Stimulated activated memory B cell treated with anti-CD40 and anti-IgM and Interleukin-4, amounts not matched to agents 10 μg/mL and 1 μg/mL and 100 μg/mL, for 72 hours (primary cell): ENCODE measurements around the gene SDF4.
A peak's percentile ranks its signal among the peaks of the same experiment; 100 is the strongest.
"Not testable (repeated sequence)": the region's sequence is repeated elsewhere in the genome, so short reads cannot be mapped to it uniquely, and the experiment has no call there.

Source experiments
- ATAC-seq: fragments of 150-1000 bp; cut with Tn5 transposase; 2 replicates; pipeline ENCODE4 v1.10.0; 2021
- H3K27ac Mint-ChIP-seq: one replicate; pipeline ENCODE4 v1.8.0; 2022; ENCODE audit warnings: mild to moderate bottlenecking, mixed read lengths
- H3K27me3 Mint-ChIP-seq: one replicate; pipeline ENCODE4 v1.8.0; 2022; ENCODE audit warnings: mixed read lengths
- H3K36me3 Mint-ChIP-seq: one replicate; pipeline ENCODE4 v1.8.0; 2022; ENCODE audit warnings: mixed read lengths
- H3K4me1 Mint-ChIP-seq: one replicate; pipeline ENCODE4 v1.8.0; 2022; ENCODE audit warnings: mixed read lengths
- H3K4me3 Mint-ChIP-seq: one replicate; pipeline ENCODE4 v1.8.0; 2022; ENCODE audit warnings: mild to moderate bottlenecking, moderate library complexity, mixed read lengths
- H3K9me3 Mint-ChIP-seq: one replicate; pipeline ENCODE4 v1.8.0; 2022; ENCODE audit warnings: mixed read lengths

Gene SDF4

DNA sequence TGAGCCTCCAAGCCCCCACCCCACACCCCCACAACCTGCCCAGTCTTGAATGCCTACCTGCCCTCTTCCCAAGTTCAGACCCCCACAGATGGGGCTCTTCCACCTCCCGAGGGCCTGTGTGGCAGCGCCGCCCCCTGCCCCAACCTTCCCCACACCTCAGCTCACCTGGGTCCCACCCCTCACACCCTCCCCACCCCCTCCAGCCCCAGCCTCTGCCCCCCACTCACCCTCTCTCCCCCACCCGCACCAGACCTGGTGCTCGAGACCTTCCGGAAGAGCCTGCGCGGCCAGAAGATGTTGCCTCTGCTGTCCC lies 34.7 kb downstream of the SDF4 start:
- Mint-ChIP-seq H3K4me1 (peaks cover 16% of the 10 kb centered on the region), H3K27ac (no peak overlapping the region), H3K4me3 (no peak overlapping the region), H3K9me3 (peaks cover 8% of the 10 kb centered on the region), H3K36me3 (peaks cover 6% of the 10 kb centered on the region), H3K27me3 (peaks cover 11% of the 10 kb centered on the region)
- no peak for ATAC-seq

DNA sequence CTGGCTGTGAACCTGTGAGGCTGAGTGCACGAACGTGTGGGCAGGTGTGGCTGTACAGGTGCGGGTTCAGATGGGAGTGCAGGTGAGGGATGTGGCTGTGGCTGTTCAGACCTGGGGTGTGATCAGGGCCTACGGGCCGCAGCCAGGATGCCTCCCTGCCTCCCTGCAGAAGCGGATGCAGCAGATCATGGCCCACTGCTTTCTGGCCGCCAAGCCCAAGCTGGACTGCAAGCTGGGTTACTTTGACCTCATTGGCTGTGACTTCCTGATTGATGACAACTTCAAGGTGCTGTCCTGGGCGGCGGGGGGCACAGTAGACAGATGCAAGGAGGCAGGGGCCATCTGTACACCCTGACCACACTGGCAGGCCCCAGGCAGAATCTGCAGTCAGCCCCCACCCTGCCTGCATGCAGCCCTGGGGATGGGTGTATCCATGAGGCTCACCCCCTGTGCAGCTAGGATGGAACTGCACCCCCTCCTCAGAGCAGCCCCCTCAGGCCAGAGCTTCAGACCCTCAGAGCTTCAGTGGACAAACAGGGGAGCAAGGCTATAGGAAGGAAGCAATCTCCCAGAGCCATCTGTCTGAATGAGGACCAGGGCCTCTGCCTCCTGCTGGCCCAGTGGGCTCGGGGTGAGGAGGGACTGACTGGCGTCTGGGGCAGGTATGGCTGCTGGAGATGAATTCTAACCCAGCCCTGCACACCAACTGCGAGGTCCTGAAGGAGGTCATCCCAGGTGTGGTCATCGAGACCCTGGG lies 35.2 kb downstream of the SDF4 start:
- peaks cover 16% of the 10 kb centered on the region for H3K4me1 Mint-ChIP-seq

DNA sequence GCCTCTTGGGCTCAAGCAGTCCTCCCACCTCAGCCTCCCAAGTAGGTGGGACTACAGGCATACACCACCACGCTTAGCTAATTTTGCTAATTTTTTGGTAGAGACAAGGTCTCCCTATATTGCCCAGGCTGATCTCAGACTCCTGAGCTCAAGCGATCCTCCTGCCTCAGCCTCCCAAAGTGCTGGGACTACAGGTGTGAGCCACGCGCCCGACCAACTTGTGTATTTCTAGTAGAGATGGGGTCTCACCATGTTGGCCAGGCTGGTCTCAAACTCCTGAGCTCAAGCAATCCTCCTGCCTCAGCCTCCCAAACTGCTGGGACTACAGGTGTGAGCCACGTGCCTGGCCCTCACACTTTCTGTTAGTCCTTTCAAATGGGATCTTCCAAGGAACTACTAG lies 36.1 kb downstream of the SDF4 start:
- Mint-ChIP-seq H3K9me3 (peaks cover 12% of the 10 kb centered on the region), H3K4me1 (peaks cover 15% of the 10 kb centered on the region), H3K27me3 (peaks cover 14% of the 10 kb centered on the region), H3K36me3 (peaks cover 10% of the 10 kb centered on the region)
- ATAC-seq, H3K4me3 Mint-ChIP-seq, H3K27ac Mint-ChIP-seq: not testable (repeated sequence)

More for the DNA sequence above, 35.2 kb downstream of the SDF4 start:
- H3K27ac Mint-ChIP-seq = no peak overlapping the region
- peaks cover 10% of the 10 kb centered on the region for H3K36me3 Mint-ChIP-seq
- peaks cover 16% of the 10 kb centered on the region for H3K27me3 Mint-ChIP-seq
- no peak overlapping the region for H3K4me3 Mint-ChIP-seq
- H3K9me3 Mint-ChIP-seq = peaks cover 12% of the 10 kb centered on the region
- no peak for ATAC-seq

DNA sequence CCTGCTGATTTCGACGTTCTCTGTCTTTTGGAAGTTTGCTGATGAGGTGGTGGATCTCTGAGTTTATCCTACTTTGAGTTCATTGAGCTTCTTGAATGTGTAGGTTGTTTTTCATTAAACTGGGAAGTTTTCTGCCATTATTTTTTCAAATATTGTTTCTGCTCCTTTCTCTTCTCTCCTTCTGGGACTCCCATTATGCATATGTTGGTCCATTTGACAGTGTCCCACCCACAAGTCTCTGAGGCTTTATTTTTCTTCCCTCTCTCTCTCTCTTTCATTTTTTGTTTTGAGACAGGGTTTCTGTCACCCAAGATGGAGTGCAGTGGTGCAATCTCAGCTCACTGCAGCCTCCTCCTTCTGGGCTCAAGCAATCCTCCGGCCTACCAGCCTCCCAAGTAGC lies 37.1 kb downstream of the SDF4 start:
- peaks cover 5% of the 10 kb centered on the region for H3K4me1 Mint-ChIP-seq
- peaks cover 16% of the 10 kb centered on the region for H3K27me3 Mint-ChIP-seq
- ATAC-seq = no peak
- H3K9me3 Mint-ChIP-seq = peaks cover 12% of the 10 kb centered on the region
- peaks cover 10% of the 10 kb centered on the region for H3K36me3 Mint-ChIP-seq
- H3K27ac Mint-ChIP-seq = no peak overlapping the region
- no peak overlapping the region for H3K4me3 Mint-ChIP-seq

DNA sequence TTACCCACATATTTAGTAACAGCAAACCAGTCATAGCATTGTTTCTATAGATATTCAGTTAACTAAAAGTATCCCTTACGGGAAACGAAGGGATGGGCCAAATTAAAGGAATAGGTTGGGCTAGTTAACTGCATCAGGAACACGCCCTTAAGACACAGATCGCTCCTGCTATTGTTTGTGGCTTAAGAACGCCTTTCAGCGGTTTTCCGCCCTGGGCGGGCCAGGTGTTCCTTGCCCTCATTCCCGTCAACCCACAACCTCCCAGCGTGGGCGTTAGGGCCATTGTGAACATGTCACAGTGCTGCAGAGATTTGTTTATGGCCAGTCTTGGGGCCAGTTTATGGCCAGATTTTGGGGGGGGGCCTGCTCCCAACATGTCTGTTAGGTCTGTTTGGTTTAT lies 40.1 kb downstream of the SDF4 start:
- no peak overlapping the region for H3K4me3 Mint-ChIP-seq
- peaks cover 5% of the 10 kb centered on the region for H3K4me1 Mint-ChIP-seq
- no peak overlapping the region for H3K27ac Mint-ChIP-seq
- H3K27me3 Mint-ChIP-seq = peaks cover 25% of the 10 kb centered on the region
- ATAC-seq = no peak
- peaks cover 12% of the 10 kb centered on the region for H3K9me3 Mint-ChIP-seq
- peaks cover 10% of the 10 kb centered on the region for H3K36me3 Mint-ChIP-seq

DNA sequence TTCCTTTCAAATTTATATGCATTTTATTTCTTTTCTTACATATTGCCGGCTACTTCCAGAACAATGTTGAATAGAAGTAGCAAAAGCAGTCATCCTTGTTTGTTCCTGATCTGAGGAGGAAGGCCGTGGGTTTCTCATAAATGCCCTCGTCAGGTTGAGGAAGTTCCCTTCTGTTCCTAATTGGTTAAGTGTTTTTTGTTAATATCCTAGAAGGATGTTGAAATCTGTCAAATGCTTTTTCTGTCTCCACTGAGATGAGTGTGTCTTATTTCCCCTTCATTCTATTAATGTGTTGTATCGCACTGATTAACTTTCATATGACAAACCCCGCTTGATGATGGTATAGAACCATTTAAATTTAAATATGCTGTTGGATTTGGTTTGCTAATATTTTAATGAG lies 42.7 kb downstream of the SDF4 start:
- H3K4me1 Mint-ChIP-seq = peaks cover 6% of the 10 kb centered on the region
- peaks cover 27% of the 10 kb centered on the region for H3K27me3 Mint-ChIP-seq
- H3K36me3 Mint-ChIP-seq = peaks cover 6% of the 10 kb centered on the region
- ATAC-seq = no peak
- peaks cover 5% of the 10 kb centered on the region for H3K9me3 Mint-ChIP-seq
- no peak overlapping the region for H3K4me3 Mint-ChIP-seq
- H3K27ac Mint-ChIP-seq = no peak overlapping the region

DNA sequence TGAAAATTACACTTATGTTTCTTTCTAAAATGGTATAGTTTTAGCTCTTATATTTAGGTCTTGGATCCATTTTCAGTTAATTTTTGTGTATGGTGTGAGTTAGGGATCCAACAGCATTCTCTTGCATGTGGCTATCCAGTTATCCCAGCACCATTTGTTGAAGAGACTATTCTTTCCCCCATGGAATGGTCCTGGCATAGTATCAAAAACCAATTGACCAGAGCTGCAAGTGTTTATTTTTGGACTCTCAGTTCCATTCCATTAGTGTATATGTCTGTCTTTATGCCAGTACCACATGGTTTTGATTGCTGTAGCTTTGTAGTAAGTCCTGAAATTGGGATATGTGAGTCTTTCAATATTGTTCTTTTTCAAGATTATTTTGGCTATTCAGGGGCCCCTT lies 43.9 kb downstream of the SDF4 start:
- peaks cover 15% of the 10 kb centered on the region for H3K4me1 Mint-ChIP-seq
- peaks cover 5% of the 10 kb centered on the region for H3K9me3 Mint-ChIP-seq
- peaks cover 38% of the 10 kb centered on the region for H3K27me3 Mint-ChIP-seq
- no peak overlapping the region for H3K4me3 Mint-ChIP-seq
- H3K27ac Mint-ChIP-seq = no peak overlapping the region
- ATAC-seq = no peak
- peaks cover 6% of the 10 kb centered on the region for H3K36me3 Mint-ChIP-seq

DNA sequence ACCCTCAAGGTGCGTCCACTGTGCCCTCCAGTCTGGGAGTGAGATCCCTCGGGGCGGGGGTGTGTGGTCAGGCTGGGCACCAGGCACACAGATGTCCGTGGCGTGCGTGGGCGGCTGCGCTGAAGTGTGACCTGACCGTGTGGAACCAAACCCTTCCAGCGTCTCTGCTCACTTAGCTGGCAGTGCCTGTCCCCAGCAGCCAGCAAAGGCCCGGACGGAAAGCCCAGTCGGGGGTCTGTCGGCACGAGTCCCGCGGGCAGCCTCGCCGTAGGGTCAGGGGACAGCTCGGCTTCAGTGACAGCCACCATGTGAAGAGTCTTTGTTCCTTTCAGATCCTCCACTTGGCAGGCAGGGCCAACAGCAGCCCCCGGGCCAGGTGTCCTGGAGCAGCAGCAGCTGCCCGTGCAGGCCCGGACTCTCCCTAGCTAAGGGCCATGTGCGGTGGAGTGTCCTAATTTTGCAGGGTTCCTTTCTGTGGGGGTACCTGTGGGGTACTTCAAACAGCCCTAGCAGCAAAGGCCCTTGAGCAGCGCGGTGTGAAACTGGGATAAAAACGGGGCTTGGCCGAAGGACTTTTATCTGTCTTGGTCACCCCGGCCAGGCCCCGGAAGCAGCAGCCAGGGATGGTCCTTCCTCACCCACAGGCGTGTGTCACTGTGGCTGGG lies 46.6 kb downstream of the SDF4 start:
- peaks cover 48% of the 10 kb centered on the region for H3K27me3 Mint-ChIP-seq
- no peak overlapping the region for H3K4me3 Mint-ChIP-seq
- no peak overlapping the region for H3K27ac Mint-ChIP-seq
- H3K4me1 Mint-ChIP-seq = peaks cover 25% of the 10 kb centered on the region
- H3K36me3 Mint-ChIP-seq = no peaks in the 10 kb centered on the region
- no peak for ATAC-seq
- no peaks in the 10 kb centered on the region for H3K9me3 Mint-ChIP-seq

DNA sequence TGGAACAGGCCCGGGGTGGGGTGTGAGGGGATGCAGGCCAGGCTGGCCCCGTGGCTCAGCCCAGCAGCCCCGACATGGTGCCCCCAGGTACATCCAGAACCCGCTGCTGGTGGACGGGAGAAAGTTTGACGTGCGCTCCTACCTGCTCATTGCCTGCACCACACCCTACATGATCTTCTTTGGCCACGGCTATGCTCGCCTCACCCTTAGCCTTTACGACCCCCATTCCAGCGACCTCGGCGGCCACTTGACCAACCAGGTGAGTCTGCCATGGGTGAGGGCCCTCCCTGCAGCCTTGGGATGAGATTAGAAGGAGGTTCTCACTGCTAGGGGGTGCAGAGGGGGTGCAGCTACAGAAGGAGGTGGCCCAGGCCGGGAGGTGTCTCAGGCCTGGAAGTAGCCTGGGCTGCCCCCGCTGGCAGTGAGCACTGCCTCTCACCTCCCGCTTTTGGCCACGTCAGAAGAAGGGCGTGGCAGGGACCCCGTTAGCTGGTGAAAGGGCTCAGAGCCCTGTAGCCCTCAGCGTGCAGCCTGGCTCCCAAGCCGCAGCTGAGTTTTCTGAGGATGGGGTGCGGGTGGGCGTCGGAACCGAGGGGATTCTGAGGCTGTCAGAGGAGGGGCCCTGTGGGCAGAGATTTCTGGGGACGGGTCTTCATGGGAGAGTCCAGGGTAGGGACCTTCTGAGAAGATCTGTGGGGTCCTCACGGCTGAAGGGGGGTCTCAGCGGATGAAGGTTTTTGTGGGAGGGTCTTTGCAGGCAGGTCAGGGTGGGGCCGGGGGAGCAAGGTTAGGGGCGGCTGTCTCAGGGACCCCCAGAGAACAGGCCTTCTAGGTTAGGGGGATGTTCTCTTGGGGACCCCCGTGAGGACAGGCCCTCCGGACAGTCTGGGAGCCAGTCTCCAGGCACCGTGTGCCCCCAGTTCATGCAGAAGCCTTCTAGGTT lies 47.7 kb downstream of the SDF4 start:
- no peak overlapping the region for H3K4me3 Mint-ChIP-seq
- H3K36me3 Mint-ChIP-seq = no peaks in the 10 kb centered on the region
- peak overlapping the region; percentile 39 for H3K27ac Mint-ChIP-seq
- no peaks in the 10 kb centered on the region for H3K9me3 Mint-ChIP-seq
- peaks cover 22% of the 10 kb centered on the region for H3K4me1 Mint-ChIP-seq
- peaks cover 39% of the 10 kb centered on the region for H3K27me3 Mint-ChIP-seq
- no peak for ATAC-seq

DNA sequence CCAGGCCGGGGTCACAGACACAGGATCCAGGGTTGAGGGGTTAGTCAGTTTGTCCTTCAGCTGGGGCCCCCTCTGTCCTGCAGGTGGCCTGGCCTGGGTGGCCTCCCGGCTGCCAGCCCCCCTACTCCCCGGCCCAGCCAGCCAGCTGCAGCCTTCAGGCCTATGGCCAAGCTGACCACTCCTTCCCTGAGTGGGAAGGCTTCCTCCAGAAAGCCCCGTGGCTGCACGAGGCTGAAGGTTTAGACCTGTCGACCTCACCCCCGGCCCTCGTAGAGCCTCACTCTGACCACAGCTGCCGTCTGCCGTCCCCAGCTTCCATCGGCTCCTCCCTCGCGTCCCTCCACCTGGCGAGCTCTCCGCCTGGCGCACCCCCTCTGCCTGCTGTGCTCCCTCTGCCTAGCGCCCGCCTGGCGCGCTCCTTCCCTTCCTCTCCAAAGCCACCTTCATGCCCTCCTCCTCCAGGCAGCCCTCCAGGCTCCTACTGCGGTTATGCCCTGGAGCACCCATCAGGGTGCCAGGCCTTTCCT lies 48.5 kb downstream of the SDF4 start:
- ATAC-seq = no peak
- no peaks in the 10 kb centered on the region for H3K36me3 Mint-ChIP-seq
- H3K4me3 Mint-ChIP-seq = no peak overlapping the region
- peaks cover 20% of the 10 kb centered on the region for H3K4me1 Mint-ChIP-seq
- peaks cover 36% of the 10 kb centered on the region for H3K27me3 Mint-ChIP-seq
- no peaks in the 10 kb centered on the region for H3K9me3 Mint-ChIP-seq
- peak overlapping the region; percentile 39 for H3K27ac Mint-ChIP-seq

DNA sequence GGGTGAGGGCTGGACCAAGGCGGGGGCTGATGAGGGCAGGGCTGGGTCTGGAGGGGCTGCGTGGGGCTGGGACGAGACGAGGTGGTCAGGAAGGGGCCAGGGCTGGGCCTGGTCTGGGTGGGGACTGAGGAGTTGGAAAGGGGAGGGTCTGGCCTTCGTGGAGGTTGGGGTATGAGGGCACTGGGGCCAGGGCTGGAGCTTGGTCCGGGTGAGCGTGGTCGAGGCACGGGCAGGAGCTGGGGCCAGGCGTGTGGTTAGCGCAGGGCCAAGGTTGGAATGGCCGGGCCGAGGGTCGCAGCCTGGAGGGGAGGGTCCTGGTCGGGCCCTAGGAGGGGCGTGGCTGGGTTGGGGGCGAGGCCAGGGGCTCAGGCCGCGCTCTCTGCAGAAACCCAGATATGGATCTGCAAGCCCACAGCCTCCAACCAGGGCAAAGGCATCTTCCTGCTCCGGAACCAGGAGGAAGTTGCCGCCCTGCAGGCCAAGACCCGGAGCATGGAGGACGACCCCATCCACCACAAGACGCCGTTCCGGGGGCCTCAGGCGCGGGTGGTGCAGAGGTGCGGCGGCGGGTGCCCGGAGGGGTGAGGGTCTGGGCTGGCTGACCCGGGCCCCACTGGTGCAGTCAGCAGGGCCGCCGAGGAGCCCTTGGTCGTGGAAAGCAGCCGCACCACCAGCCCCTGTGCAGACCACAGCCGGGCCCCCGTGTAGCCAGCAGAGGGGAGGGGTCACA lies 49.1 kb downstream of the SDF4 start:
- H3K27ac Mint-ChIP-seq = no peak overlapping the region
- H3K9me3 Mint-ChIP-seq = no peaks in the 10 kb centered on the region
- no peak overlapping the region for H3K4me3 Mint-ChIP-seq
- H3K27me3 Mint-ChIP-seq = peaks cover 42% of the 10 kb centered on the region
- no peaks in the 10 kb centered on the region for H3K36me3 Mint-ChIP-seq
- ATAC-seq = no peak
- peaks cover 20% of the 10 kb centered on the region for H3K4me1 Mint-ChIP-seq

DNA sequence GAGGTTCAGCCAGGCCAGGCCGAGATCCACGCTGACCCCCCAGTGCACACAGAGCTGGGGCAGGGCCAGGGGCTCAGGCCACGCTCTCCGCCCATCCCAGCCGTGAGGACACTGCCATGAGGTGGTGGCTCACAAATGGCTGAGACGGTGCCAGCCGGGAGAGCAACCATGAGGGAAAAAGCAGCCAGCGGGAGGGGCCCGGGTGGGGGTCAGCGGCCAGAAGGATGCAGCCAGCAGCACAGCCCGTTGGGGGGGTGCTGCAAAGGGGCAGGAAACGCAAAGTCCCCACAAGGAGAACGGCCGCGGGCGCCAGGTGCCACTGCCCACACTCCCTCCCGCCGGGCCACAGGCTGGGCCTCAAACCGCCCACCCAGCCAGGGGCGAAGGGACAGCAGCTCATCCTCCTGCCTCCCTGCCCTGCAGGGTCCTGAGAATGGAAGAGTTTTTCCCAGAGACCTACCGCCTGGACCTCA lies 49.8 kb downstream of the SDF4 start:
- peaks cover 48% of the 10 kb centered on the region for H3K27me3 Mint-ChIP-seq
- H3K36me3 Mint-ChIP-seq = no peaks in the 10 kb centered on the region
- H3K9me3 Mint-ChIP-seq = no peaks in the 10 kb centered on the region
- no peak for ATAC-seq
- H3K4me1 Mint-ChIP-seq = peaks cover 23% of the 10 kb centered on the region
- H3K27ac Mint-ChIP-seq = no peak overlapping the region
- H3K4me3 Mint-ChIP-seq = no peak overlapping the region

DNA sequence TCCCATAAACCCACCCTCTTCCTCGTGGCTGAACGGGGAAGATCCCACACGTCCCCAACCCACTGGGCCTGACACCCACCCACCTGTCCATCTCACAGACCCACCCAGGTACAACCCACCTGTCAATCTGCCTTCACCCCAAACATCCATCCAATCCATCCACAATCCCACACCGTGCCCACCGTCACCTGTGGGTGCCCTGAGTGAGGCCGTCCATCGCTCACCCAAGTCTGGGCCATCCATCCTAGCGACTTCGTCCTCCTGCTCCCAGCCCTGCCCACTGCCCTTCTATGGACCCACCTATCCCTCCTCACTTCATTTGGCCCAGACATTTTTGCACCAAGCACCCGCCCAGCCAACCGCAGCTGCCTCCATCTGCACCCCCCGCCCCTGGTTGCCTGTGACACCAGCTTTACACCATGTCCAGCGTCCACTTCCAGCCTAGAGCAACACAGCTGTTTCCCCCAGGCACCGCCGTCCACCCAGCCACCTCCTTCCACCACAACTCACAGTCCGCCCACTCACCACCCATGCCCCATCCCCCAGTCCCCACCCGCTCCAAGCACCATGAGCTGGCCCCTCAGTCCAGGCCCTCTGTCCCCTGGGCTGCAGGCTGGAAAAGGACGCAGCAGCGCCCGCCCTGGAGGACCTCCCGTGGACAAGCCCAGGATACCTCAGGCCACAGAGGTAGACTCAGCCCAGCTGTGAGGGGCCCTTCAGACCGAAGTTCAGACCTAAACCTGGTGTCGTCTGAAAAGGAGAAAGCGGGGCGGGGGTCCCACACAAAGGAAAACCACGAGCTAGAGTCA lies 50.5 kb downstream of the SDF4 start:
- no peak for ATAC-seq
- H3K4me3 Mint-ChIP-seq = no peak overlapping the region
- peaks cover 28% of the 10 kb centered on the region for H3K4me1 Mint-ChIP-seq
- H3K9me3 Mint-ChIP-seq = no peaks in the 10 kb centered on the region
- no peak overlapping the region for H3K27ac Mint-ChIP-seq
- H3K36me3 Mint-ChIP-seq = no peaks in the 10 kb centered on the region
- H3K27me3 Mint-ChIP-seq = peaks cover 54% of the 10 kb centered on the region
